ENCODE results near the gene KLHL29. TPM values are rescaled to one million over a fixed set of nuclear protein-coding genes. Genes with fewer than 3 reads are reported as not detected.

Gene KLHL29
- total RNA-seq, 1 donor from 2014 or later: 12.9 TPM

- no peak for TF ChIP-seq CTCF (IDR thresholded peaks at IDR 0.05)
Observed at GRCh38 chr2:23617811-23618215, 232.8 kb downstream of the KLHL29 start.

GRCh38 chr2:23618265-23618664, 233.3 kb downstream of the KLHL29 start:
- ATAC-seq (no peak), DNase-seq (peak; percentile 32)
- Histone ChIP-seq H3K9me3 (no peaks in the 10 kb centered on the region), H3K4me1 (peaks cover 11% of the 10 kb centered on the region), H3K4me3 (no peak overlapping the region), H3K27me3 (ENCODE audit: low read depth) (no peaks in the 10 kb centered on the region), H3K27ac (peak overlapping the region; percentile 74), H3K36me3 (no peaks in the 10 kb centered on the region)
- intact Hi-C loops (cut with DNase I): no loop called here
- no peak for TF ChIP-seq CTCF (IDR thresholded peaks at IDR 0.05)

More at GRCh38 chr2:23617811-23618215, 232.8 kb downstream of the KLHL29 start:
- Histone ChIP-seq H3K36me3 (no peaks in the 10 kb centered on the region), H3K4me1 (peaks cover 11% of the 10 kb centered on the region), H3K4me3 (peak overlapping the region; percentile 31), H3K27ac (peak overlapping the region; percentile 74), H3K27me3 (ENCODE audit: low read depth) (no peaks in the 10 kb centered on the region), H3K9me3 (no peaks in the 10 kb centered on the region)
- no peak for DNase-seq
- peak in 1 of 2 donors; percentile 3 for ATAC-seq
- intact Hi-C loops (cut with DNase I): no loop called here

GRCh38 chr2:23618794-23619530, 234.0 kb downstream of the KLHL29 start:
- Histone ChIP-seq H3K36me3 (no peaks in the 10 kb centered on the region), H3K27ac (no peak overlapping the region), H3K27me3 (ENCODE audit: low read depth) (no peaks in the 10 kb centered on the region), H3K4me1 (peaks cover 11% of the 10 kb centered on the region), H3K4me3 (no peak overlapping the region), H3K9me3 (no peaks in the 10 kb centered on the region)
- DNase-seq: peak; percentile 18
- no peak for ATAC-seq
- intact Hi-C loops (cut with DNase I): no loop called here
- TF ChIP-seq CTCF (IDR thresholded peaks at IDR 0.05): no peak

- Histone ChIP-seq H3K4me1 (peaks cover 11% of the 10 kb centered on the region), H3K9me3 (no peaks in the 10 kb centered on the region), H3K36me3 (no peaks in the 10 kb centered on the region), H3K4me3 (no peak overlapping the region), H3K27me3 (ENCODE audit: low read depth) (no peaks in the 10 kb centered on the region), H3K27ac (no peak overlapping the region)
- no peak for ATAC-seq
- no peak for TF ChIP-seq CTCF (IDR thresholded peaks at IDR 0.05)
- intact Hi-C loops (cut with DNase I): no loop called here
- peak; percentile 24 for DNase-seq
Observed at GRCh38 chr2:23619941-23620340, 235.0 kb downstream of the KLHL29 start.

- H3K4me3 ChIP-seq: no peak overlapping the region
- H3K9me3 ChIP-seq: no peaks in the 10 kb centered on the region
- intact Hi-C loops (cut with DNase I): no loop called here
- no peak for TF ChIP-seq CTCF (IDR thresholded peaks at IDR 0.05)
- H3K36me3 ChIP-seq: no peaks in the 10 kb centered on the region
- no peak overlapping the region for H3K27ac ChIP-seq
- no peak for ATAC-seq
- peaks cover 11% of the 10 kb centered on the region for H3K4me1 ChIP-seq
- no peaks in the 10 kb centered on the region for H3K27me3 ChIP-seq (ENCODE audit: low read depth)
- peak; percentile 39 for DNase-seq
Observed at GRCh38 chr2:23620841-23621341, 235.9 kb downstream of the KLHL29 start.
